ENCODE results near the gene FMO5.

Gene FMO5

DNA sequence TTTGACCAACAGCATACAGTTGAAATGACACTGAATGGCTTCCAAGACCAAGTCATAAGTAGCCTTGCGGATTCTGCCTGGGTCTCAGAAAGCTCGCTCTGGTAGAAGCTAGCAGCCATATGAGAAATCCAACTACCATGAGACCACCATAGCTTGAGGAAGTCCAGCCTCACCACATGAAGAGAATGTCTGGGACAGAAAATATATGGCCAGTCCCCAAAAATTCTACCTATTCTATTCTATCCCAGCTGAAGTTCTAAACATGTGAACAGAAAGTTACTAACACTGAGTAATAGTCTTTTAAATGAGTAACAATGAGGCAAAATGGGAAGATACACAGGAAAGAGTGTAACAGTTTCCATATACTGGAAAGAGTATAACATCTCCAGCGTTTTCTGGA, 9.0 kb downstream of the FMO5 start:
- H3K79me2 ChIP-seq (ENCODE audit: insufficient read depth, low read length) = no peaks in the 10 kb centered on the region
- TF ChIP-seq, protein P1, sequence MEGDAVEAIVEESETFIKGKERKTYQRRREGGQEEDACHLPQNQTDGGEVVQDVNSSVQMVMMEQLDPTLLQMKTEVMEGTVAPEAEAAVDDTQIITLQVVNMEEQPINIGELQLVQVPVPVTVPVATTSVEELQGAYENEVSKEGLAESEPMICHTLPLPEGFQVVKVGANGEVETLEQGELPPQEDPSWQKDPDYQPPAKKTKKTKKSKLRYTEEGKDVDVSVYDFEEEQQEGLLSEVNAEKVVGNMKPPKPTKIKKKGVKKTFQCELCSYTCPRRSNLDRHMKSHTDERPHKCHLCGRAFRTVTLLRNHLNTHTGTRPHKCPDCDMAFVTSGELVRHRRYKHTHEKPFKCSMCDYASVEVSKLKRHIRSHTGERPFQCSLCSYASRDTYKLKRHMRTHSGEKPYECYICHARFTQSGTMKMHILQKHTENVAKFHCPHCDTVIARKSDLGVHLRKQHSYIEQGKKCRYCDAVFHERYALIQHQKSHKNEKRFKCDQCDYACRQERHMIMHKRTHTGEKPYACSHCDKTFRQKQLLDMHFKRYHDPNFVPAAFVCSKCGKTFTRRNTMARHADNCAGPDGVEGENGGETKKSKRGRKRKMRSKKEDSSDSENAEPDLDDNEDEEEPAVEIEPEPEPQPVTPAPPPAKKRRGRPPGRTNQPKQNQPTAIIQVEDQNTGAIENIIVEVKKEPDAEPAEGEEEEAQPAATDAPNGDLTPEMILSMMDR (IDR thresholded peaks at IDR 0.05; ENCODE audit: low read length) = no peak
- no peak for TF ChIP-seq EZH2 (IDR thresholded peaks at IDR 0.05; ENCODE audit: borderline replicate concordance, low read length)
- H3K9me3 ChIP-seq (ENCODE audit: low read length) = no peaks in the 10 kb centered on the region
- H3K9ac ChIP-seq (ENCODE audit: low read length) = no peak overlapping the region
- H3K36me3 ChIP-seq (ENCODE audit: insufficient read depth, low read length) = no peaks in the 10 kb centered on the region
- H3F3A ChIP-seq (ENCODE audit: insufficient read depth, low read length) = no peaks in the 10 kb centered on the region
- H2AFZ ChIP-seq (ENCODE audit: low read length) = no peak overlapping the region
- no peaks in the 10 kb centered on the region for H3K4me1 ChIP-seq (ENCODE audit: insufficient read depth, low read length, severe bottlenecking)
- H4K20me1 ChIP-seq (ENCODE audit: insufficient read depth, low read length) = no peaks in the 10 kb centered on the region
- H3K4me3 ChIP-seq (ENCODE audit: low read depth, low read length, poor library complexity, severe bottlenecking) = no peak overlapping the region
- H3K9me2 ChIP-seq (ENCODE audit: low read depth, low read length) = no peaks in the 10 kb centered on the region
- no peak overlapping the region for H3K27ac ChIP-seq (ENCODE audit: low read depth, low read length, poor library complexity, severe bottlenecking)
- no peaks in the 10 kb centered on the region for H3K27me3 ChIP-seq (ENCODE audit: insufficient read depth, low read length)
- no peak overlapping the region for H3K4me2 ChIP-seq (ENCODE audit: low read length)

DNA sequence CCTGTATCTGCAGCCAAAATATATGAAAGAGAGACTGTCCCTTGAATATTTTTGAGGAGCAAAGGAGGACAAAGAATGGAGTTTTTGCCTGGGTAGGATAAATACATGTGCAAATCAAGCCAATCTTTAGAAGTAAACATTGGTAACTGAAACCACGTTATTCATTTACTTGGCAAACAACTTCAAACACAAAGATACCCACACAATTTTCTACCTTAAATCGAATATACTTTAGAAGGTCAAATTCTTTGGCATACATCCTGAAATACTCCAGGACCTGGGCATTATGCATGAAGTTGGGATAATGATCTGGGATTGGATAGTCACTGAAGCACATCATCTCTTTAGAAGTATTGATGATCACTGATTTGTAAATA, 9.6 kb downstream of the FMO5 start:
- Histone ChIP-seq H3K4me3 (ENCODE audit: low read depth, low read length, poor library complexity, severe bottlenecking) (no peak overlapping the region), H3K27ac (ENCODE audit: low read depth, low read length, poor library complexity, severe bottlenecking) (no peak overlapping the region), H3F3A (ENCODE audit: insufficient read depth, low read length) (no peaks in the 10 kb centered on the region), H3K4me2 (ENCODE audit: low read length) (no peak overlapping the region), H3K79me2 (ENCODE audit: insufficient read depth, low read length) (no peaks in the 10 kb centered on the region), H3K9me3 (ENCODE audit: low read length) (no peaks in the 10 kb centered on the region), H3K36me3 (ENCODE audit: insufficient read depth, low read length) (no peaks in the 10 kb centered on the region), H3K4me1 (ENCODE audit: insufficient read depth, low read length, severe bottlenecking) (no peaks in the 10 kb centered on the region), H3K27me3 (ENCODE audit: insufficient read depth, low read length) (no peaks in the 10 kb centered on the region), H2AFZ (ENCODE audit: low read length) (no peak overlapping the region), H3K9me2 (ENCODE audit: low read depth, low read length) (no peaks in the 10 kb centered on the region), H3K9ac (ENCODE audit: low read length) (no peak overlapping the region), H4K20me1 (ENCODE audit: insufficient read depth, low read length) (no peaks in the 10 kb centered on the region)
- TF ChIP-seq, protein P1 (IDR thresholded peaks at IDR 0.05; ENCODE audit: low read length) = no peak
- TF ChIP-seq EZH2 (IDR thresholded peaks at IDR 0.05; ENCODE audit: borderline replicate concordance, low read length) = no peak

DNA sequence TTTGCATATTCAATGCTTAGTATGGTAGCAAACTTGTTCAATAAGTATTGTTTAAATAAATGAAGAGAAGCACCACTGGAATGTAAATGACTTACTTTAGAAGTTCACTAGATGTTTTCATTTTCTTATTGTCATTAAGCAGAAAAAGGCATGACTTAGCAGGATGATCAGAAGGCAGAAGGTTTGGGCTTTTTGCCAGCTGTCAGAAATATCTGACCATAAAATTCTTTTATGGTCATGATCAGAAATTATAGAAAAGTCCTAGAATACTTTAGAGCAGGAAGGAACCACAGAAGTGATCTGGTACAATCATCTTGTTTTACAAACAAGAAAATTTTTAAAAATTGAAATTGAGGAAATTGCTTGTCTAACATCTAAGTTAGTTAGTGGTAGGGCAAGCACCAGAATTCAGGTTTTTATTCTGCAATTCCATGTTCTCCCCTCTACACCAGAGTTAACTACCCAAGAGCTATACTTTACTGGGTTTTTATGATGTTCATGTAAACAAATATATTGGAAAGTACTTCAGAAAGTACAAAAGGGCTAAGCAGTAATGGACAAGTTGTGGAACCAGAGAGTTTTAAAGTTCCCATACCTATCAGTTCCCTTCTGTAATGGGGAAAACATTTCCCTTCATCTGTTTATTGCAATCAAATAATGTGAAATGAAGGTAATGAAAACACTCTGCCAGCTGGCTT, 10.1 kb downstream of the FMO5 start:
- Histone ChIP-seq H3K4me2 (ENCODE audit: low read length) (no peak overlapping the region), H3K9me2 (ENCODE audit: low read depth, low read length) (no peaks in the 10 kb centered on the region), H3F3A (ENCODE audit: insufficient read depth, low read length) (no peaks in the 10 kb centered on the region), H3K27ac (ENCODE audit: low read depth, low read length, poor library complexity, severe bottlenecking) (no peak overlapping the region), H3K4me3 (ENCODE audit: low read depth, low read length, poor library complexity, severe bottlenecking) (no peak overlapping the region), H3K79me2 (ENCODE audit: insufficient read depth, low read length) (no peaks in the 10 kb centered on the region), H3K36me3 (ENCODE audit: insufficient read depth, low read length) (no peaks in the 10 kb centered on the region), H3K9me3 (ENCODE audit: low read length) (no peaks in the 10 kb centered on the region), H2AFZ (ENCODE audit: low read length) (no peak overlapping the region), H3K4me1 (ENCODE audit: insufficient read depth, low read length, severe bottlenecking) (no peaks in the 10 kb centered on the region), H3K9ac (ENCODE audit: low read length) (no peak overlapping the region), H3K27me3 (ENCODE audit: insufficient read depth, low read length) (no peaks in the 10 kb centered on the region), H4K20me1 (ENCODE audit: insufficient read depth, low read length) (no peaks in the 10 kb centered on the region)
- TF ChIP-seq, protein P1 (IDR thresholded peaks at IDR 0.05; ENCODE audit: low read length) = no peak
- TF ChIP-seq EZH2 (IDR thresholded peaks at IDR 0.05; ENCODE audit: borderline replicate concordance, low read length) = no peak
